Subcutaneous adipose tissue (tissue), 4 donors: ENCODE measurements around the gene TXLNG. TPM values are rescaled to one million over a fixed set of nuclear protein-coding genes. Genes with fewer than 3 reads are reported as not detected.

Source experiments
- CTCF ChIP-seq: fragments of 450-650 bp; IDR thresholded peaks from one replicate; pipeline ENCODE4 v1.5.1; 2016; ENCODE audit warnings: low read depth, mild to moderate bottlenecking, control low read depth, antibody characterized with exemption, moderate library complexity
- total RNA-seq, 4 donors: library from RNA; depleted of rRNA; stranded (reverse); fragments of >200 nt; gene quantifications; one replicate each; pipeline ENCODE4 v1.1.0, GENCODE V29; 2016

TXLNG gene
- total RNA-seq, 4 donors from 2014 or later: 27.5 to 35.9 (median 31.1) TPM

DNA sequence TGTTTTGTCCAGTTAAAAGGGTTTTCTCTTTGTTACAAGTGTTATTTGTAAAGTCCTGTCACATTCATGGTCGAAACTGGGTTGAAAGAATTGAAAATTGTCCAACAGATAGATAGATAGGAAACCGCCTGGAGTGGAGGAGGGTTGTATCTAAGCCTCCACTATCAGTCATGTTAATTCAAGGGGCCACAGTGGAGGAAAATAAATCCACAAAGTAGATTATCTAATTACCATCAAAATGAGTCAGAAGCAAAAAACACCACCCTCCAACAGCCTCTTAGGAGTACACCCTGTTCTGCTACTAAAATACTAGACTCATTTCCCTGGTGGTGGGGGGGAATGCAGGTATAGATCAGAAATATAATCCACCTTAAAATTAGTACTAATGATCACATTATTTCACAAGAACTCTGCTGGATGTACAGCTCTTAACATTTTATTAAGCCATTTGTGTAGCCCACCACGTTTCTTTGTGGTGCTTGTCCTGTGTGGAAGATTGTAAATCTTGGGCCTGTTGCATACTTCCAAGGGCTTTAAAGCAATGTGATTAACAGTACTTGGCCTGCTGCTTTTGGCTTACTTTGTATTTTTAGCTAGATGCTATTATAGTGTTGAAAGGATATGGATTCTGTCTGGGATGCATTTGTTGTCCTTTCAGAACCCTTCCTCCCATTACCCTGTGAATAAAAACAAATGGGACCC, 57.1 kb downstream of the TXLNG start:
- no peak for TF ChIP-seq CTCF

- TF ChIP-seq CTCF: no peak
Observed at GRCh38 chrX:16845686-16846085, 59.4 kb downstream of the TXLNG start.

- no peak for TF ChIP-seq CTCF
Observed at GRCh38 chrX:16848541-16848940, 62.3 kb downstream of the TXLNG start.

DNA sequence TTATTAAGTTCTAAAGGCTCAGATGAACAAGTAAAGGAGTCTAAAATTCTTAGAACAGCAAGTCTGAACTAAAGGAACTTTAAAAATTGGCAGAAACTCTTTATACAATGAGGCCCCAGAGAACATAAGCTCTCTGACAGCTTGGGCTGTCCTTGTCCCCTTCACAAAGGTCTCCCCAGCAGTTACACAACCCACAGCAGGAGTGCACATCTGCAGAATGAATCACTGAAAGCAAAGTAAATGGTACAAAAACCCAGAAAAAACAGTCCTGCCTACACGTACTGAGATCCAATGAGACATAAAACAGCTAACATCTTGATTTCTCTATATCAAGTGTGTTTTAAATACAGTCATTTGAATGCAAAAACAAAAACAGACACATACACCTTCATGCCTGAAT, 65.2 kb downstream of the TXLNG start:
- TF ChIP-seq CTCF: no peak

GRCh38 chrX:16851827-16852226, 65.6 kb downstream of the TXLNG start:
- no peak for TF ChIP-seq CTCF

- TF ChIP-seq CTCF: no peak
Observed at GRCh38 chrX:16852617-16853179, 66.4 kb downstream of the TXLNG start.

- no peak for TF ChIP-seq CTCF
Observed at GRCh38 chrX:16853537-16853936, 67.3 kb downstream of the TXLNG start.
